Middle frontal gyrus (tissue), 1 donor: ENCODE measurements around the gene AKNA.

Experiments used
- DNase-seq: peaks from one replicate; pipeline ENCODE4 v3.0.0-alpha.2; 2015; ENCODE audit warnings: low spot score; ENCODE audit errors: extremely low spot score

The AKNA gene

DNA sequence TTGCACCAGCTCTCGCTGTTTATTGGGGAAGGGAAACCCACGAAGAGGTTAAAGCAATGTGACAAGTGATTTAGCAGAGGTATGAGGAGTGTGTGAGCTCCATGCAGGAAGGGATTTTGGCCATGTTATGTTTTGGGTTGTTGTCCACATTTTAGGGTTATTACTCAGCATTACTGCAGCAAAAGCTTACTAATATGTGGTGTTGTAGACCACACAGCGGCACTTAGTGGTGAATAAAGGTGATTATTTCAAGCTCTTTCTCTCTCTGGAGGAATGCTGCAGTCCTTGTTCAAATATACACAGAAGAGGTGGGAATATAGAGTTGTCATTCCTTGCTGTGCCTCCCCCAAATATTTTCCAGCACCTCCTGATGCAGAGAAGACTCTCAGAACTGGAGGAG lies 29.7 kb upstream of the AKNA start:
- DNase-seq, result no peak

DNA sequence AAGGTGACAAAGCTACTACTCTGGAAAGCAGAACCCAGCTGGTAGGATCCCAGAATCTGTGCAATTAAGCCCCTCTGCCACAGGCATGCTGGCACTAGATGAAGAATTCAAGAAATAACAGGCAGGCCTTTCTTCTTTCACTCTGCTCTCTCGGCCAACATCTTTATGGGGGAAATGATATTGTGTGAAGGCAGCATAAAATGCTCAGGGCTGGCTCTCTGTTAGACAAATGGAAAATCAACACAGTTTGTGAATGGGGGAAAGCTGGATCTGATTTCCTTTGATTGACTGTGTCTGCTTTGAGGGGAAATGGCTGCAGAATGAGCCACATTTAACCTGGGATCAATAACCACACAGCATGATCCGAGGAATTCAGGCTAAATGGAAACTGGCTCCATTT lies 29.1 kb upstream of the AKNA start:
- DNase-seq, result no peak

DNA sequence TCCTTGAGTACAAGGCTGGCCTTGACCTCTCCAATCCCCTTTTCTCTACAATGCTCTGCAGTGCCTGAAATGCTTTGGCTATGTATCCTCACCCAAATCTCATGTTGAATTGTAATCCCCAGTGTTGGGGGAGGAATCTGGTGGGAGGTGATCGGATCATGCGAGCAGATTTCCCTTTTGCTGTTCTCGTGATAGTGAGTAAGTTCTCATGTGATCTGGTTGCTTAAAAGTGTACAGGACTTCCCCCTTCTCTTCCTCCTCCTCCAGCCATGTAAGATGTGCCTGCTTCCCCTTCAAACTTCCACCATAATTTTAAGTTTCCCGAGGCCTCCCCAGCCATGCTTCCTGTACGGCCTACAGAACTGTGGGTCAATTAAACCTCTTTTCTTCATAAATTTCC lies 28.5 kb upstream of the AKNA start:
- no peak for DNase-seq

DNA sequence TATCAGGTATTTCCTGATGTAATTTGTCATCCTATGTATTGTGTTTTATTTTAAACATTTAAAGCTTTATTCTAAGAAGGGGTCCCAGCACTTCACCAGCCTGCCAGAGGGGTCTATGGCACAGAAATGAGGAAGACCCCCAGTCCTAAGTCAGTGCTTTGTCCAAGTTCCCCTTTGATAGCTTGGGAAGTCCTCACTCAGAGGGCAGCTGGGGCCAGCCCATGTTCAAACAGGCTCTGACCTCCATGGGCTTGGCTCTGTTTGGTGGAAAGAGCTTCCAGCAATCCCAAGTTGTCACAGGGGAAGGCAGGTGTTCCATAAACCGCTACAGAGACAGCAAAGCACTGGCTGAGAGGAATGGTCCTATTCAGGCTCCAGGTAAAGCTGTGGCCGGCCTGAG lies 26.6 kb upstream of the AKNA start:
- no peak for DNase-seq

DNA sequence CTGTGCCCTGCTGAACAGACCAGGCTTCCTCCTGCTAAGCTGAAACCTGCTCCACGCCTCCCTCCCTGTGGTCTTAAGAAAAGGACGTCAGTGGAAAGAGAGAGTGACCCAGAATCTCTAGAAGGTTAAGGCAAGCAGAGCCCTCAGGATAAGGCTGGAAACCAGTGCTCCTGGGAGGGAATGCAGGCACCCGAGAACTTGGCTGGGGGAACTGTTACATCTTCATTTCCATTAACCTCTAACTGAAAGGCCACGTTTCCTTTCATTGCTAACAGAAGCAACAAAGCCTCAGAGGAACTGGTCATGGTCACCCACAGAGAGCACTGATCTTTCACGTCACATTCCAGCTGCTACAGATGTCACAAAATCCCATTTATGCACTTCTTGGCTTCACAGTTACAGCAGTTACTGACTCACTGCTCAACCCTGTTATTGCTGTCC lies 26.1 kb upstream of the AKNA start:
- no peak for DNase-seq

DNA sequence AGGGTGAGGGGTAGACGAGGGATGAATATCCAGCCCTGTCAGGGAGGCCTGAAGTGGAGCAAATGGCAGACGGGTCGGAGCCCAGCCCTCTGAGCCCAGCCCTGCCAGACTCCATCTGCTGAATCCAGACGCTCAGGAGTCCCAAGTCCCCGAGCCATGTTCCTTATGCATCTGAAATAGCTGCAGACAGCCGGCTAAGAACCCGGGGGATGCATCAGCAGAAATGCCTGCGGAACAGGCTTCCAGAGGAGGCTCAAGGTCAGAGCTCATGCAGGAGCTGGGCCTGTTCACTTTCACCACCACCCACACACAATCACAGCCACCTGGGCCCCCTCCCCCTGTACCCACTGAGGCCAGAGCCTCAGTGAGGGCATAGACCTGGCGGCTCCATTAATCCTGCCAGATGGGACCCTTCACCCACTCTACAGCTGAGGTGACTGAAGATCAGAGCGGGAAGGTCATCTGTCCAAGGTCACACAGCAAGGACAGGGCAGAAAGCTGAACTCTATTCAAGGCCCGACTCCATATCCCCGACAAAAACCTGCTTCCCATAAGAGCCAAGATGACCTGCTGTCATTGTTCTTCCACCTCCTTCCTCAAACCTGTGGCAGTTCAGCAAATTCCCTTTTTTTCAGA lies 24.4 kb upstream of the AKNA start:
- no peak for DNase-seq

DNA sequence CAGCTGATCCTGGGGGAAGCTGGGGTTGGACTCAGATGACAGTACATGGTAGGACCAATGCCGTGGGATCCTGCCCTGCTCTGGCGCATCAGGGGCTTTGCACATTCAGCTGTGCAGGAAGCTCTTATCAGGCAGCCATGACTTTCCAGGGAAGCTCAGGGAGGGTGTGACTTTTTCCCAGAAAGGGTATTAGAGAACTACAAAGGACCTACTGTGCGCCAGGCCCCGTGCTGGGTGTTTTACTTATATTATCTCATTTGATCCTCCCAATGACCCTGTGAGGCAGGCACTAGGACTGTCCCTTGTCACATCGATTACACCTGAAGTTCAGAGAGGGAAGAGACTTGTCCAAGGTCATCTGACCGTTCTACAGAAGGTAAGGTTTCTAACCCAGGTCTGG lies 23.7 kb upstream of the AKNA start:
- DNase-seq, result no peak

DNA sequence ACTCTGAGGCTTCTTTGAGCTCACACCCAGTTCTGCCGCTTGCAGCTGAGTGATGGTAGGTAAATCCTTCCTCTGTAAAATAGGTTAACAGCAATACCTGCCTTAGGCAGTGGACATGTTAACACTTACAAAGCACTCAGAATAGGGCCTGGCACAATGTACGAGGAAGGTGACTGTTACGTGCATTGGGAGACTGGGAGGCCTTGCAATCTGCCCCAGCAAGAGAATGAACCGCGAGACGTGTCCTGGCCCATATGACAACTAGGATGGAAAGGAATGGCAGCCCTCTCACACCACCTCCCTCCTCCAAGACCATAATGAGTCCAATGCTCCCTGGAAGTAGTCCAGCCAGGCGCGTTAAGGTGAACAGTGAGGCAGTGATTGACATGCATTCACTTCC lies 23.1 kb upstream of the AKNA start:
- DNase-seq, result no peak

DNA sequence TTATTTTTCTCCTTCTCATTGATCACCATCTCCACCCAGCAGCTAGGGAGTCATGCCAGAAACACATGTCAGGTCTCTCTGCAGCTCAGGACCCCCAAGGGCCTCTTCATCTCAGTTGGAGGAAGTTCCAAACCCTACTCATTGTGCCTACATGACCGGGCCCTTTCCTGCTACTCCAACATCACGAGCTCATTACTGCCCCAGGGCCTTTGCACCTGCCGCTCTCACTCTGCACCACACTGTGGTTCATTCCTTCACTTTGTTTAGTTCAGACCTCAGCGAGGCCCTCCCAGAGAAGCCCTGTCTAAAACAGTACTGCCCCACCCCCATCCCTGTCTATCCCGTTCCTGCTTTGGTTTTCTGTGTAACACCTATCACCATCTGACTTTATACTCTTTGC lies 22.1 kb upstream of the AKNA start:
- DNase-seq, result no peak

DNA sequence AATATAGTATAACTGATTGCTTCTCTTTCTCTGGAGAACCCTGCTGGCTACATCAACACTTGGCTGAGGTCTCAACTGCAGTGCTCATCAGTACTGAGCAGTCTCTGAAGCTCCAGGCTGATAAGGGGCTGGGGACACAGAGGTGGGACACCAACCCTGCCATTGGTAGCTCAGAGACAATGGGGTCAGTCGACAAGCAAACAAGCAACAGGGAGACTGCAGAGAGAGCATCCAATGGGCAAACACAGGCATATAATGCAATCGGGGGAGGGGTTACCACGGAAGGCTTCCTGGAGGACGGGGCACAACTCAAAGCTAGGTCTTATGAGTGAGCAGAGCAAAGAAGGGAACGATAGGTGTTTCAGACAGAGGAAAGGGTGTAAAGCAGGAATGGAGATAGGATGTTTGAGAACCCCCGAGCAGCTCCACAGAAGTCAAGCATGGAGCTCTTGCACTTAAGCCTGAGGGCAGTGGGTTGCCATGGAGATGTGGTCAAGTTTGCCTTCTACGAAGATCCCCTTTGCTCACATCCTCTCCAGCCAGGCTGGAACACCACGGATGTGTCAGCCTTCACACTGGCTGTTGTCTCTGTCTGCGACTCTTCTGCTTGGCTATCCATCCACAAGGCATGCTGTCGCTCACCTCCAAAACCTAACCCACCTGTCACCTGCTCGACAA lies 21.5 kb upstream of the AKNA start:
- no peak for DNase-seq

DNA sequence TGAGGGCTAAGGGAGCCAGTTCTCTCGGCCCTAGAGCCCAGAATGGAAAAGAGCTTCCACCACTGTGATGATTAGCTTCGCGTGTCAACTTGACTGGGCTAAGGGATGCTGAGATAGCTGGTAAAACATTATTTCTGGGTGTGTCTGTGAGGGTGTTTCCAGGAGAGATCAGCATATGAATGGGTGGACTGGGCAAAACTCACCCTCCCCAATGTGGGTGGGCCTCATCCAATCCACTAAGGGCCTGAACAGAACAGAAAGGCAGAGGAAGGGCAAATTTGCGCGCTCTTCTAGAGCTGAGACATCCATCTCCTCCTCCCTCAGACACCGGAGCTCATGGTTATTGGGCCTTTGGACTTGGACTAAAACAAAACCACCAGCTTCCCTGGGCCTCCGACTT lies 20.9 kb upstream of the AKNA start:
- DNase-seq, result no peak

DNA sequence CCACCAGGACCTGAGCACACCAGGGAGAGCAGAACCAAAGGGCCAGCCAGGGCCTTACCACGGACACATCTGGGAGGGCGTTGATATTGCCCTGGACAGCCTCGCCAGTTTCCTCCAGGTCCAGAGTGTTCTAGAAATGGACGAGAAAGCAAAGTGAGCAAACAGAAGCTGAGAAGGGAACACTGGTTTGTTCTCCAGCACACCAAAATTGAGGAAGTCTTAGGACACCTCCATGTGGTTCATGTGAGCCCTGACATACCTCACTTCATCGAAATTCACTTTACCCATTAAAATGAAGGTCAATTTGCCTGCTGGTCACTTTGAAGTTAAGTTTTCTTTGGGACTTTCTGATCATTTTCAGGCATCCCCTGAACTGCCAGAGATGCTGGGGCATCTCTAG lies 20.1 kb upstream of the AKNA start:
- no peak for DNase-seq

DNA sequence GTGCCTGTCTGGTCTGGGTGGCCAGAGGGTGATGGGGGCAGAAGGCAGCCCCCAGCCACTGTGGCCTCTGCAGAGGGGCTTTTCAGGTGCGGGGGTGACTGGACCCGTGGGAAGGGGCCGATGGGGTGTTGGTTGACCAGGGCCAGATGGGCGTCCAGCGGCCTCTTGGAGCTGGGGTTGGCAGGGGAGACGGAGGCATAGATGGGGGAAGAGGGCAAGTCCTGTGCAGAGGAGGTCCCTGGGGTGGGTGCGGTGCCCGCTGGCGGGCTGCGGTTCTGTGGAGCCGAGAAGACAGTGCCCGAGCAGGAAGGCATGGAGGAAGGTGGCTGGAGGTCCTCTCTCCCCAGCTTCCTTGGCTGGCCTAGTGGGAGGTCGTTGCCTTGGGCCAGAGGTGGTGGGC lies 18.7 kb upstream of the AKNA start:
- no peak for DNase-seq

DNA sequence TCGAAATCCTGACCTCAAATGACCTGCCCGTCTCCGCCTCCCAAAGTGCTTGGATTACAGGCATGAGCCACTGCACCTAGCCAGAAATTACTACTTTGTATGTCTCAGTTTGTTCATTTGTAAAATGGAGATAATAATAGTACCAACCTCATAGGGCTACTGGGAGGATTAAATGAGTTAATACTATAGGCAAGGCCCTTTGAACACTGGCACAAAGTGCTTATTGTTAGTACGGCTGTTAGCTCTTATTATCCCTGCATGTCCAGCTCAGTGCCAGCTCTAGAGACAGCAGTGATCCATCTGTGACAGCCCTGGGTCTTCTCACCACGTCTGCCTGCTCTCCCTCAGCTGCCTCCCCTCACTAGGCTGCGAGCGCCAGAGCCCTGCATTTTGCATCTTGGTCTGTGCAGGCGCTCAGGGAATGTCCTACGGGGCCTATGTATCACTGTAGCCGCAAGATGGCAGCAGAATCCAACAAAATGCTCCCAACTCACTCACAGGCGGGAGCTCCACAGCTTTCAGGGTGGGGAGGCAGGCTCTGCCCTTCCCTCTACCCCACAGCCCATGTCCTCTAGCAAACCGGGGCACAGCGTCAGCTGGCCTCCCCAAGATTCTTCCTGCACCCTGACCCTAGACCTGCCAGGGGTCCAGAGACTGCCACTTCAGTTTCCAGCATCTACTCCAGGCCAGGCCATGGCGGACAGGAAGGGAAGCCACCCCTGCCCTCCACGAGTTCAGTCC lies 17.7 kb upstream of the AKNA start:
- peak; percentile 79 for DNase-seq

DNA sequence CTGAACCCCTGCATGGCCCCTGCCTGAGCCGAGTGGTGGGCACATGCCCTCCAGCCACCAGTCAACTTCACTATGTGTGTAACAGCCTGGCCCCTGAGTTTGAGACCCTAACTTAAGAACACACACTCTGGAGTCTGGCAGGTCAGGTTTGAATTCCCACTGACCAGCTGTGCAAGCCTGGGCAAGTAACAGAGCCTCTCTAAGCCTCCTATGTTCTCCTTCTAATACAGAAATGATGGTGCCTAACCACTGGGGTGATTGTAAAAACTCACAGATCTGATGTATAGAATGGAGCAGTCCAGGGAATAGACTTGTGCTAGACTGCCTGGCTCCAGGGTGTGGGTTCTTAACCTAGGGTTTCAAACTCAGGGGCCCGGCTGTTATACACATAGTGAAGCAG lies 16.7 kb upstream of the AKNA start:
- no peak for DNase-seq

DNA sequence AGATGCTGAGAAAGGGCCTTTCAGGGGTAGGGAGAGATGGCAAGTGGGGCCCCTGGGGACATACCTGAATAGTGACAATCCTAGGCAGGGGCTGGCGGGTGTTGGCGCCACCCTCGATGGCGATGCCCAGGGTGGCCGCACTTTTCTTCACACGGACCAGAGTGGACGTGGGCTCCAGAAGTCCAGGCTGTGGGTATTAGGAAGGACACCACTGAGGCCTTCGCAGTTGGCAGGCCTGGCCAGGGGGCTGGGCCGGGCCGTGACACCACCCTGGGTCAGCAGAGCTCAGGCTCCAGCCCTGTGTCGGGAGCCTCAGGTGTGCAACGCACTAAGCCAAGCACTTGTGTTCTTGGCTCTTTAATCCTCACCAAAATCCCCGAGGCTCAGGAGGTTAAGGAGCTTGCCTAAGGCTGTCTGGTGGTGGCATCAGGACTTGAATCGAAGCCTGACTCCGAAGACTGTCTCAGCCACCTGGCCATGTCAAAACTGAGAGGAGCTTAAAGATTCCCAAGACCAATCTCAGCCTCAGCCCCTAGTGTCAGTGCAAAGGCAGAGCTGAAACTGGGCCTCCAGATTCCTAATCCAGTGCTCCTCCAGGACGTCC lies 15.5 kb upstream of the AKNA start:
- DNase-seq, result no peak

DNA sequence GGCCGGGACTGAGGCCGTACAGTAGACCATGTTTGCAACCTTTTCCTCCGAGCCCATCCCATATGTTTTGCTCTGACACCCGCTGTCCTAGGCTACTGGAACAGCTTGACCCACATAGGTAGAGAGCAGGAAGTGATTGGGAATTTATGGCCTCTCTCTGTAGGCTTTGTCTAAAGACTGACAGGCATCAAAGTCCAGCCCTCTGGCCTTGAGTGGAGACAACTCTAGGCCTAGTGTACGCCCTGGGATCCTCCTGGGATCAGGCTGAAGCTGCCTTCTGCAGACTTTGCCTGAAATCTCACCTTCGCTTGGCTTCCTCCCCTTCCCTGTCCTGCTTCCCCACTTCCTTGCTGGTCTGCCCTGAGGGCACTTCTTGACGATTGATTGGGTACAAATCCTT lies 13.6 kb upstream of the AKNA start:
- no peak for DNase-seq

DNA sequence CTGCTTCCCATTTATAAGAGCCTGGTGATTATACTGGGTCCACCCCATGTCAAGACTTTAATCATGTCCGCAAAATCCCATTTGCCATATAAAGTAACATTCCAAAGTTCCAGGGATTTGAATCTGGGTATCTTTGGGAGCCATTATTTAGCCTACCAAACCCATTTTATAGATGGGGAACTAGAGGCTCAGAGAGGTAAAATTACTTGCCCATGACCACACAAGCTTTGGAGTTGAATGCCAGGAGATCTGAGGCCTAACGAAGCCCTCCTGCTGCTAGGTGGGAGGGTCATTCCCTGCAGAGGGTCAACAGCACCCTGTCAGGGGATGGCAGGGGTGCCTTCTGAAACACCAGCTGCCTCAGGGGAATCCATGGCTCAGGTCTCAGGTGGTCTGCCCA lies 13.0 kb upstream of the AKNA start:
- no peak for DNase-seq

DNA sequence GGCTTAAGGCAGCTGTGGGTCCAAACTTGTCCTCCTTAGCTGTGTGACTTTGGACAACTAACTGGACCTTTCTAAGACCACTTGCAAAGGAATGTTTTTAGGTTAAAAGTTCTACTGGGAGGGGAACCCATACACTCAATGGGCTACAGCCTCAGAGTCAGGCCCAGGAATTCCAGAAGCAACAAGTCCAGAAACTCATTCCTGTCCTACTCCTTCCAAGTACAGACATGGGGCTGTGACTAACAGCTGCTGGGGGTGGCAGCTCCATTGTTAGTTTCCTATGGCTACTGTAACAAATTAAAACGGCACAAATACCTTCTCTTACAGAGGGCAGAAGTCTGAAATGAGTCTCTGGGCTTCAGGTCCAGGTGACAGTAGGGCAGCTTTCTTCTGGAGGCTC lies 12.4 kb upstream of the AKNA start:
- no peak for DNase-seq

DNA sequence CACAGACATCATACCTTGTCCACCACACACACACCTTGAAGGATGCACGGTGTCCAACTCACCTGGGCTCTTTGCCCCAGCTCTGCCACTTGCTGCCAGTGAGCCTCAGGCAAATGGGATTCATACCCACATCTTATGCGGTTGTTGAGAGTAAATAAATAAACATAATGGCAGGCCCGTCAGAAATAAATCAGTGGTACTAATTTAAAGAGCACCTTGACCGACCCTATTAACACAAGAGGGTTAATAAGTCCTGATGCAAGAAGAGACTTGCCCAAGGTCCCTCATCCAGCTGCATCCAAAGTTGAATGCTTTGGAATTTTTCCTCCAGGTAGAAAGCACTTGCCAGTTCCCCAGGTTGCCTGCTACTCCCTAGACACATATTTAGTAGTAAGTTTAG lies 11.6 kb upstream of the AKNA start:
- no peak for DNase-seq

DNA sequence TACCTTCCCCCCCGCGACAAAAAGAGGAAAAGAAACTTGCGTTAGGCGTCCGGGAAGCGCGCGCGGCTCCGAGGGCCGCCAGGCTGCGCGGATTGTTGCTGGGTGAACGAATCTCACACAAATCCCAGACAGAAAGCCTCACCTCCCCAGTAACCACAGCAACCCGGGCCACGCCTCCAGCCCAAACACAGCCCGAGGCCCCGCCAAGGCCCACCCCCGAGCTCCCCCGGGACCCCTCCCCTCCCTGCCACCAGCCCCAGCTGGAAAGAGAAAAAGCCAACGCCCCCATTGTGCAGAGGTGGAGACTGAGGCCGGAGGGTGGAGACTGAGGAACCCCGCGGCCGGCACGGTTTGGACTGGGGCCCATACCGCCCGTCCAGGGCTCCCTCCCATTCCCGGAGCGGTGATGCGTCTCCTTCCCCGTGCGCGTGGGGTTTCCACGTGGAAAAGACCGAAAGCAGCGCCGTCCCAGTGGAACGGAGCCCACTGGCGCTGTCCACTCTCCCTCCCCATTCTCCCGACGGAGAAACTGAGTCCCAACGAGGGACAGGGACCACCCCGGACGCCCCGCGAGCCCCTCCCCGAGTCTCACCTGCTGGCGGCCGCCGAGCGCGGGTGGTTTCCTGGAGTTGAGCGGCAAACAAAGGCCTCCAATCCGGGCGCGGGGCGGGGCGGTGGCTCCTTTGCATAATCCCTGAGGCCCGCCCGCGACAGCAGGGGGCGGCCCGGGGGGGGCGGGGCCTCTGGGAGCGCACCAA lies 10.2 kb upstream of the AKNA start:
- peak; percentile 83 for DNase-seq
